Stomach (tissue), 4 donors: ENCODE results near the gene COG2.

Source experiments
- EP300 ChIP-seq: sonication (generic); formaldehyde crosslinking; IDR thresholded peaks from one replicate; pipeline ENCODE4 v1.6.1; 2017; ENCODE audit warnings: antibody characterized with exemption
- POLR2A ChIP-seq, 4 donors: fragments of 450-650 bp; IDR thresholded peaks; one replicate each; pipeline ENCODE4 v1.6.1; 2016; ENCODE audit warnings: antibody characterized with exemption in 4 of 4, control low read depth in 2 of 4, mild to moderate bottlenecking in 1 of 4, moderate library complexity in 1 of 4
- POLR2AphosphoS5 ChIP-seq, 3 donors: sonication (generic); formaldehyde crosslinking; IDR thresholded peaks; one replicate each; pipeline ENCODE4 v1.6.1; 2016; ENCODE audit warnings: antibody characterized with exemption in 3 of 3
- TF ChIP-seq, protein P1 (sequence below), 7 experiments: fragments of 450-650 bp in 4 of 7; fragments of 200-600 bp in 3 of 7; sonication (generic) in 3 of 7; IDR thresholded peaks; one replicate each; pipeline ENCODE4 v1.5.1; 2016 to 2019; ENCODE audit warnings: antibody characterized with exemption in 7 of 7, control low read depth in 2 of 7, mild to moderate bottlenecking in 1 of 7

DNA sequence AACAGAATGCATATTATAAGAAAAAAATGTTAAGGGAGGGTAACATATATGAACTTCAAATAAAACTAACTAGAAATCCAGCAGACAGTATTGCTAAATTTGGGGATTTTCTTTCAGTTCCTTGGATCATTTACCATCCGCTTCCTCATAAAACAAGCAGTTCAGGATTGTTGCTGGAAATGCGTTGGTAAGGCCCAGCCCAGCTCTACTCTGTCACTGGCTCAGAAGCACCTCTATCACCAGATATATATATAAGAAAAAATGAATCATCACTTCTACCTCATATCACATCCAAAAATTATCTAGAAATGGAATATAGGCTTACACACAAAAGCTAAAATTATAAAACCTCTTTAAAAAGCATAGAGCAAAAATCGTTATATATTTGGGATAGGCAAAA lies 28.2 kb upstream of the COG2 start:
- TF ChIP-seq POLR2A (IDR thresholded peaks at IDR 0.05) = no peak
- TF ChIP-seq, protein P1, sequence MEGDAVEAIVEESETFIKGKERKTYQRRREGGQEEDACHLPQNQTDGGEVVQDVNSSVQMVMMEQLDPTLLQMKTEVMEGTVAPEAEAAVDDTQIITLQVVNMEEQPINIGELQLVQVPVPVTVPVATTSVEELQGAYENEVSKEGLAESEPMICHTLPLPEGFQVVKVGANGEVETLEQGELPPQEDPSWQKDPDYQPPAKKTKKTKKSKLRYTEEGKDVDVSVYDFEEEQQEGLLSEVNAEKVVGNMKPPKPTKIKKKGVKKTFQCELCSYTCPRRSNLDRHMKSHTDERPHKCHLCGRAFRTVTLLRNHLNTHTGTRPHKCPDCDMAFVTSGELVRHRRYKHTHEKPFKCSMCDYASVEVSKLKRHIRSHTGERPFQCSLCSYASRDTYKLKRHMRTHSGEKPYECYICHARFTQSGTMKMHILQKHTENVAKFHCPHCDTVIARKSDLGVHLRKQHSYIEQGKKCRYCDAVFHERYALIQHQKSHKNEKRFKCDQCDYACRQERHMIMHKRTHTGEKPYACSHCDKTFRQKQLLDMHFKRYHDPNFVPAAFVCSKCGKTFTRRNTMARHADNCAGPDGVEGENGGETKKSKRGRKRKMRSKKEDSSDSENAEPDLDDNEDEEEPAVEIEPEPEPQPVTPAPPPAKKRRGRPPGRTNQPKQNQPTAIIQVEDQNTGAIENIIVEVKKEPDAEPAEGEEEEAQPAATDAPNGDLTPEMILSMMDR (IDR thresholded peaks at IDR 0.05) = no peak
- no peak for TF ChIP-seq POLR2AphosphoS5 (IDR thresholded peaks at IDR 0.05)
- TF ChIP-seq EP300 = no peak
